ENCODE measurements around the gene OR9Q2.
"Not testable (repeated sequence)": the region's sequence is repeated elsewhere in the genome, so short reads cannot be mapped to it uniquely, and the experiment has no call there.

The OR9Q2 gene, protein sequence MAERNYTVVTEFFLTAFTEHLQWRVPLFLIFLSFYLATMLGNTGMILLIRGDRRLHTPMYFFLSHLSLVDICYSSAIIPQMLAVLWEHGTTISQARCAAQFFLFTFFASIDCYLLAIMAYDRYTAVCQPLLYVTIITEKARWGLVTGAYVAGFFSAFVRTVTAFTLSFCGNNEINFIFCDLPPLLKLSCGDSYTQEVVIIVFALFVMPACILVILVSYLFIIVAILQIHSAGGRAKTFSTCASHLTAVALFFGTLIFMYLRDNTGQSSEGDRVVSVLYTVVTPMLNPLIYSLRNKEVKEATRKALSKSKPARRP

DNA sequence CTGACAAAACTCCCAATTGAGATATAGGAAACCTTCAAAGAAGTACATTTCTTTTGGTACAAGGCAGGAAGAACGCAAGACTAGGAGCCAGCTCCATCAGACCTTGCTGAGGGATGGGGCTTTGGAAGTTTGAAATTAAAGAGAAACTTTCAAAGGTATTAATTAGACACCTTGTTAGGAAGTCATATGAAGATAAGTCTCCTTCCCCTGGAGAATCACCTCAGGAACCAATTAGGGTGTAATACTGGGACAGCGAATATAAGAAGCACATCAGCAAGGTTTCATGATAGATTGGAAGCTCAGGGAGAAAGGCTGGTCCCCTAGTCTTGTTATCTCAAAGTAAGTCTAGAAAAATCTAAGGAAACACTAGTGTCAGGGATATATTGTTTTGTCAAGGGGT lies at the start of gene OR9Q2:
TSS of gene OR9Q2 (plus strand) at position 301 of the 400 bp plus-strand sequence. CDS start 1,421 bp downstream, outside the sequence.
- DNase-seq: no peak

- DNase-seq: no peak
These were observed 46.1 kb upstream of the OR9Q2 start for GRCh38 chr11:58142761-58143160.

DNA sequence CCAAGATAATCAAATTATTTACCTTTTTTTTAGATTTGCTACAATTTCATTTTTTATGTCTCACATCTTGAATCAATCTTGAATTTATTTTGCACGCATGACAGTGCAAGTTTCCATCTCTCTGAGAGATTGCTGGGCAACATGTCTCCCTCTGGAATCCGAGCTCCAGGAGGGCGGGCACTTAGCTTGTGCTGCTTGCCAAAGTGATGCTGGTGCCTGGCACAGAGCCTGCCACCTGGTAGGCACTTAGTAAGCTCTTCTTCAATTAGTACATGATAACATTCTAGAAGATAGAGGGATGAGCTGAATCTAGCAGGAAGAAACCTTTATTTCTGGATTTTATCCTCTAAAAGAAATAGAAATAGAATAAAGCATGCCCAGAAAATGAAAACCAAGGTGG lies 36.1 kb upstream of the OR9Q2 start:
- no peak for DNase-seq

DNA sequence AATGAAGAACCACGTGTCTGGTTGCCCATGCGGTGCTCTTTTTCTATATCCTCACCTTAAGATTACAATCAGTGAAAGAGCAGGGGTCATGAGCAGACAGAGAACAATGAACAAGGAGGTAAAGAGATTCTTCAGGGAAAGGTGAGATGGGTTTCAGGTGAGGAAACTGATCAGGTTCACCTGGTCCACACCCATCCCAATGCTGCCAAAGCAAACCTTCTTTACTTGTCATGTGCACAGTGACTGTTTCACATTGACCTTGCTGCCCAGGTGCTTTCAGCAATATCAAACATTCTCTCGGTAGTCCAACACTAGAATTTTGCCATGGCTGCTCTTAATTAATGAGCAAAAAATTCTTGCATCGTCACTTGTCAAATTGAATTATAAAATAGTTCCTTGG lies 24.5 kb upstream of the OR9Q2 start:
- DNase-seq: no peak

DNA sequence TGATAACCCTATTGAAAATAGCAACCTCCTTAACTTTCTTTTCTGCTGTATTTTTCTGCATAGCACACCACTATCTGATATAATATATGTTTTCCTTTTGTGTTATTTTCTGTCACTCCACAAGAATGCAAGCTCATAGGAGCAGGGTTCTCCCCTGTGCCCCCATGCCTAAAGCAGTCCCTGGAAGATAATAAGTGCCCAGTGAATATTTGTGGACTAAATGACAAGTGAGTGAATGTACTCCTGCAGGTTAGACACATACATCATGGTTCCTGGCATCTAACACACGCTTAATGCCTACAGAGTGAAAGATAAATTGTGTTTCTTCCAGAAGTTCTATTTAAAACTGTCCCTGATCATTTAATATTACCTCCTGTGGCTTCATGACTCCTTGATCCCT lies 23.9 kb upstream of the OR9Q2 start:
- no peak for DNase-seq

GRCh38 chr11:58165504-58166106 lies 23.3 kb upstream of the OR9Q2 start:
- no peak for DNase-seq

GRCh38 chr11:58177409-58178054 lies 11.3 kb upstream of the OR9Q2 start:
- DNase-seq: no peak

DNA sequence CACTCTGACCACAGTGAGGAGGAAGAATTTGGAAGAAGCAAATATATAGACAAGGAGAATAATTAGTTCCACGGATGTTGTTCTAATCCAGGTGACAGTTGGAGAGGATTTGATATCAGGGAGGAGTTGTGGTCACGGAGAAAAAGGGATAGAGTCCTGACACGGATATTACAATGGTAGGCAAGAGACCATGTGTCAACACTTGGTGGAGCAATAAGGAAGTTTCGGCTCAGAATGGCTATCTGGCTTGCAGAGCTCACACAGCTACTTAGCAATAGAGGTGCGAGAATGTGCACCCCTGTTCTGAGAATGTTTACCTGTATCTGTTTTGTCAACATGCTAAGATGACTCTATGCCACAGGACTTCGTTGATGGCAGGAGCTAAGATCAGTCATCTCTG lies 10.4 kb upstream of the OR9Q2 start:
- DNase-seq: no peak

GRCh38 chr11:58179648-58180047 lies 9.2 kb upstream of the OR9Q2 start:
- no peak for DNase-seq

DNA sequence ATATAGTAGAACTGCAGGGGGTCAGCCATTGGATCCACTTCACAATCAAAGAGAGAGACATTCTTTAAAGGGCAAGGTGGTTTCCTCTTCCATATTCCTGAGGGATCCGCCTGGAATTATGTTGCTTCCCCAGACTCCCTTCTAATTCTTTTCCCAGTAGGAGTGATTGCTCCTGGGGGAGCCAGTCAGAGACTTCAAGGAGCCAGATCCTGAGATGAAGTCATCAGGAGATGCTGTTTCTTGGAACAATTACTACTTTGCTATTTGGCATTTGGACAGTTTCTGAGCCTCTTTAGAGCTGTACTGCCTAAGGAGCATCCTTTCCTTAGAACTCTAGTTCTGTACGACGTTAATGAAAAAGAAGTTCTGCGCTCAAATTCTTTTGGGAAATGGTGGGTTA lies 1.9 kb upstream of the OR9Q2 start:
- DNase-seq: no peak

DNA sequence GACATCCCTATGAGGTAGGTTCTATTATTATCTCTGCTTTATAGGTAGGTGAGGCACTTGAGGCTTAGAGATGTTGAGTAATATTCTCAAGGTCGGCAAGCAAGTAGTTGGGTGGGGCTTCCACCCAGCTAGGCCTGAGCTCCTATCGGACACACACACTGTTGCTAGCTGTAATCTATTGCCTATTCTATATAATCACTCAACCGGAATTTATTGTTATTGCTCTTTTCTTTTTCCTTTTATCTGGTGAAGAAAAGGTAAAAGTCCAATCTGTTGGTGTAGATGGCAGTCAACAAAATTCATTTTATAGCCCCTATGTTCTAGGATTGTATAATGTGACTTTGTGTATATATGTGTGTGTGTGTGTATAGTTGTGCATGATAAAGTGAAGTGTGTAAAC lies 3.4 kb downstream of the OR9Q2 start:
- no peak for DNase-seq

DNA sequence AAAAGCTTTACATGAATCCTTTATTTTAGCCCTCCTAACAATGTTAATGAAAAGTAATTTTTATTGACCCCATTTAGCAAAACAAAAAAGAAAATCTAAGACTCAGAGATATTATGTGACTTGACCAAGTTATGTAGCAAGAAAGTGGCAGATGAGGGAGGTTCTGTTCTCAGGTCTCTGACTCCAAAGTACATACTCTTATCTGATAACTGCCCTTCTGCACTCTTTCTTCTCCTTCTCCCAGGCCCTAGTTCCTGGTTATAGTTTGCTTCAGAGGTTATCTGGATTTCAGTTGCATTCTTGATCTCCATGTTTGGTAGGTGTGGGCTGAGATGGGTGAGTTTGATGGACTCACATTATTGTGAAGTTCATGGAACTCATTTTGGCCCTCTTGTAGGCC lies 4.5 kb downstream of the OR9Q2 start:
- DNase-seq: no peak

DNA sequence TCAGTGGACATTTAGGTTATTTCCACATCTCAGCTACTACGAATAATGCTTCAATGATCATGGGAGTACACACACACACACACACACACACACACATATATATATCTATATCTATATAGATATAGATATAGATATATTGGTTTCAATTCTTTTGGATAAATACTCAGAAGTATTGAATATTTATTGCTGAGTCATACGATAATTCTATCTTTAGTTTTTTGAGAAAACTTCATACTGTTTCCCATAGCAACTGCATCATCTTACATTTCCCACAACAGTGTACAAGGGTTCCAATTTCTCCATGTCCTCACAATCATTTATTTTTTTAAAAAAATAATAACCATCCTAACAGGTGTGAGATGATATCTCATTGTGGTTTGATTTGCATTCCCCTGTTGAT lies 7.1 kb downstream of the OR9Q2 start:
- DNase-seq: no peak

DNA sequence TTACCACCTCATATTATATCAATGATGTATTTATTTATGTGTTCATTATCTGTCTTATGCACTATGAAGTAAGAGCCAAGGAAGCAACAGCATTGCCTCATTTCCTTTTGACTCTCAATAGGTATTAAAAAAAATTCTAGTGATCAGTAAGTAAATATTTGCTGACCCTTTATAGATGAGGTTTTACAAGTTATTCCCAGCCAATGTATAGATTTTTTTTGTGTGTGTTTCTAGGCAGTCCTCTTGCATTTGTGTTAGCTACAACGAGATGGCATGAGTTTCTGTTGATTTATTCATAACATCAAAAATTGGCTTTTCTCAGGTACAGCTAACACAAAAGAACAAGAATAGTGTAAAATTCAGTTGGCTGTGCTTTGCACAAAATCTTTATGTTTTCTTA lies 10.4 kb downstream of the OR9Q2 start:
- no peak for DNase-seq

DNA sequence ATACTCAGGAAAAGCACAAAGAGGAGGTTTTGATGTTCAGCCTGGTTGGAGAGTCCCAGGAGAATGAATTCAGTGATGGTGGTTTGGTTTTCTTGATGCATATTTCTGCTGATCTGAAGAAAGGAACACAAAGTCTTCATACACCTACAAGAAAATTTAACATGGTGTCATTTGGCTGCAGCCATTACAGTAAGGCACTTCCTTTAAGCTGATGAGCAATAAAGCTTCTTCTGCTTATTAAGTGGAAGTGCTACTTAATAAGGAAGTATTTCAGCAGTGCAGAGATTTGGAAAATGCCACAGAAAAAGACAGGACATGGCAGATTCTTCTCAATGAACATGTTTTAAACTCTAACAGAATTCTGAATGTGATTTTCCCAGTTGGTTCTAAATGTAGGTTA lies 15.2 kb downstream of the OR9Q2 start, which contains the start of gene OR1S2:
TSS of gene OR1S2 (minus strand) at position 101 of the 400 bp plus-strand sequence. CDS start at position 101, 0 bp downstream.
- no peak for DNase-seq

DNA sequence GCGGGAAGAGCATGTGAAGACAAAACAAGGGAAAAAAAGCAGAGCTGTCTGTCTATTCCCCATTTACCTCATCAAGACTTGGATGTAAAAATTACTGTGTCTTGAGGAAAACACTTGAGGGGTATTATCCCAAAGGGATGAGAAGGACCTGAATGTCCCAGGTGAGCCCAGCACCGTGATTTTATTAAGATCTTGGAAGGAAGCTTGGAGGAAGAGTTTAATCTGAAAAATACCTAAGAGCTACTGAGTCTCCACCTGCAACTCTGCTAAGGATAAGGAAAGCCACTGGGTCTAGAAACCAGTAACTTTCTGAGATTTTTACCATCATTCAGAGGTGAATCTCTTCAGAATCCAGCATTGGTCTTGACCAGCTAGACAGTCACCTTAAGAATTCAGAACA lies 23.6 kb downstream of the OR9Q2 start, which contains the start of gene OR1S1:
TSS of gene OR1S1 (plus strand) at position 301 of the 400 bp plus-strand sequence.
- not testable (repeated sequence) for DNase-seq

DNA sequence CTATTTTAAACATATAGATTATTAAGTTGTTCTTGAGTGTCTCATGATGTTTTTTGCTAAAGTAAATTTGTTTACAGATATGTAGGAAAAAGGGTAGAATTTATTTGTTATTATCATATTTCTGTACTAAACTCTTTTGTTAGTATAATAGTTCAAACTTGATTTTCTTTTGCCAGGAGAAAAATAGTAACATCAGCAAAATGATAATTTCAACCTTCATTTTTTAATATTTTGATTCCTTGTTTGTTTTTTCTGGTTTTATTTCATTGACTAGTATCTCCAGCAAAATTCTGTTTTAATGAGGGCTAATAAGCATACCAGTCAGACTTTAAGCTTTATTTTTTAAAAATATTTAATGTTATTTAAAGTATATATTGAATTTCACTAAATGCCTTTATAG lies 27.6 kb downstream of the OR9Q2 start:
- DNase-seq: no peak

GRCh38 chr11:58222721-58223120 lies 33.9 kb downstream of the OR9Q2 start:
- DNase-seq: no peak

DNA sequence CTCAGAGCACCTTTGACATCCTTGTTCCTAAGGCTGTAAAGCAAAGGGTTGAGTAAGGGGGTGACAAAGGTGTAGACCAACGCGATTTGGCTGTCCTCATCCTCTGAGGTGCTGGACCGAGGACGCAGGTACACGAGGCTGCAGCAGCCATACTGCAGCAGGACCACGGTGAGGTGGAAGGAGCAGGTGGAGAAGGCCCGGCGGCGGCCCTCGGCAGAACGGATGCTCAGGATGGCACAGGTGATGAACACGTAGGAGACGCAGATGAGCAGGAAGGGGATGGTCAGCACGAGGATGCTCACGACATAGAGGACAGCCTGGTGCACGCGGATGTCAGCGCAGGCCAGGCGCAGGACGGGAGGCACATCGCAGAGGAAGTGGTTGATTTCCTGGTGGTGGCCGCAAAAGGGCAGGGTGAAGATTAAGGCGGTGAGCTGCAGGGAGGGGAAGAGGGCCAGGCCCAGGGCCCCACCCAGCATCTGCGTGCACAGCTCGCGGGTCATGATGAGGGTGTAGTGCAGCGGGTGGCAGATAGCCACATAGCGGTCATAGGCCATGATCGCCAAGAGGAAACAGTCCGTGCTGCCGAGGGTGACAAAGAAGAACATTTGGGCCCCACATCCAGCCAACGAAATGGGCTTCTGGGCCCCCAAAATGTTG lies 39.2 kb downstream of the OR9Q2 start:
- no peak for DNase-seq
